K562 (cell line): Measurements from ENCODE around the gene RNF126. TPM values are rescaled to one million over a fixed set of nuclear protein-coding genes. Genes with fewer than 3 reads are reported as not detected.

ENCODE experiments used
- ARHGAP35 ChIP-seq: fragments of 450-650 bp; IDR thresholded peaks from 2 replicates; pipeline ENCODE4 v1.6.1; 2018; ENCODE audit not compliant: partially characterized antibody
- CC2D1A ChIP-seq: fragments of 450-650 bp; IDR thresholded peaks from 2 replicates; pipeline ENCODE4 v1.6.1; 2017; ENCODE audit warnings: mild to moderate bottlenecking
- RUNX1 ChIP-seq: sonication (generic); IDR thresholded peaks from 2 replicates; pipeline ENCODE4 v1.6.1; 2016; ENCODE audit warnings: antibody characterized with exemption, low read depth
- TBP ChIP-seq: optimal IDR thresholded peaks from 2 replicates; pipeline ENCODE3; 2011; ENCODE audit warnings: low read depth, low read length, improper control_type of control experiment
- ZNF408 ChIP-seq: fragments of 250-450 bp; sonication (Bioruptor Pico); IDR thresholded peaks from 2 replicates; pipeline ENCODE4 v1.4.0; 2020; ENCODE audit warnings: low read depth, mild to moderate bottlenecking, moderate library complexity
- ZNF583 ChIP-seq: fragments of 250-450 bp; sonication (Bioruptor Pico); IDR thresholded peaks from 2 replicates; pipeline ENCODE4 v1.4.0; 2020
- ZNF644 ChIP-seq: fragments of 200-800 bp; sonication (Bioruptor generic); IDR thresholded peaks from 2 replicates; pipeline ENCODE4 v1.6.1; 2016; ENCODE audit warnings: low read depth, missing genetic modification characterization, missing compliant biosample characterization
- ZNF780A ChIP-seq: fragments of 250-450 bp; sonication (Bioruptor Pico); IDR thresholded peaks from 2 replicates; pipeline ENCODE4 v1.5.0; 2021; ENCODE audit warnings: mild to moderate bottlenecking
- ZNF79 ChIP-seq: fragments of 250-450 bp; sonication (Bioruptor Pico); IDR thresholded peaks from 2 replicates; pipeline ENCODE4 v1.4.0; 2020; ENCODE audit warnings: low read depth, mild to moderate bottlenecking, moderate library complexity
- polyA plus RNA-seq, 8 experiments: library from polyadenylated mRNA; depleted of rRNA in 4 of 8; stranded (reverse) in 5 of 8; unstranded in 3 of 8; fragments of >200 nt; fragmentation: Nextera tagmentation in 2 of 8; fragmentation: Illumina TruSeq in 1 of 8; extraction: Ambion mirVana in 2 of 8; extraction: Trizol in 1 of 8; gene quantifications; 2 replicates each; pipeline versions ENCODE4 v1.2.1 to v1.2.3, GENCODE V29; 2011 to 2014; ENCODE audit warnings: inconsistent platforms in 1 of 8, missing spikeins in 1 of 8
- total RNA-seq, 7 experiments: library from RNA; depleted of rRNA in 6 of 7; stranded (reverse); fragments of >200 nt in 6 of 7; fragmentation: Illumina TruSeq in 2 of 7; extraction: Trizol in 2 of 7; gene quantifications; 2 replicates each; pipeline versions ENCODE4 v1.2.1 to v1.2.3, GENCODE V29; 2011 to 2021; ENCODE audit warnings: low replicate concordance in 1 of 7
- TF ChIP-seq, protein P1 (sequence below): fragments of 250-450 bp; sonication (Bioruptor Pico); IDR thresholded peaks from 2 replicates; pipeline ENCODE4 v1.8.0; 2022; ENCODE audit warnings: inconsistent platforms, mild to moderate bottlenecking, moderate library complexity, borderline replicate concordance
- TF ChIP-seq, protein P2 (sequence below), 2 experiments: fragments of 150-350 bp in 1 of 2; IDR thresholded peaks; 2 replicates each; pipeline ENCODE4 v1.6.1; 2012 to 2016; ENCODE audit warnings: low read depth in 2 of 2, low read length in 2 of 2, mild to moderate bottlenecking in 1 of 2, moderate library complexity in 1 of 2
- TF ChIP-seq, protein P3 (sequence below): fragments of 450-650 bp; IDR thresholded peaks from 2 replicates; pipeline ENCODE4 v1.6.1; 2016; ENCODE audit warnings: mild to moderate bottlenecking
- TF ChIP-seq, protein P4 (sequence below): fragments of 200-800 bp; sonication (Bioruptor generic); IDR thresholded peaks from 2 replicates; pipeline ENCODE4 v1.6.1; 2017; ENCODE audit warnings: missing genetic modification characterization, missing compliant biosample characterization
- TF ChIP-seq, protein P5 (sequence below), 2 experiments: fragments of 450-650 bp in 1 of 2; sonication (generic) in 1 of 2; formaldehyde crosslinking; conservative IDR thresholded peaks; 2 replicates each; pipeline versions ENCODE4 v1.4.0 to v1.8.1; 2020 to 2022; ENCODE audit warnings: mild to moderate bottlenecking in 1 of 2, missing genetic modification reagents in 1 of 2
- TF ChIP-seq, protein P6 (sequence below): fragments of 450-650 bp; formaldehyde crosslinking; conservative IDR thresholded peaks from 2 replicates; pipeline ENCODE4 v1.4.0; 2022; ENCODE audit warnings: mild to moderate bottlenecking, missing genetic modification characterization

Gene RNF126
- total and polyA plus RNA-seq, 9 of the 15 experiments (the other 6 are each of a cell fraction or from before 2014, with no cell fraction given), result 0.27 to 101 (median 12.3) TPM

DNA sequence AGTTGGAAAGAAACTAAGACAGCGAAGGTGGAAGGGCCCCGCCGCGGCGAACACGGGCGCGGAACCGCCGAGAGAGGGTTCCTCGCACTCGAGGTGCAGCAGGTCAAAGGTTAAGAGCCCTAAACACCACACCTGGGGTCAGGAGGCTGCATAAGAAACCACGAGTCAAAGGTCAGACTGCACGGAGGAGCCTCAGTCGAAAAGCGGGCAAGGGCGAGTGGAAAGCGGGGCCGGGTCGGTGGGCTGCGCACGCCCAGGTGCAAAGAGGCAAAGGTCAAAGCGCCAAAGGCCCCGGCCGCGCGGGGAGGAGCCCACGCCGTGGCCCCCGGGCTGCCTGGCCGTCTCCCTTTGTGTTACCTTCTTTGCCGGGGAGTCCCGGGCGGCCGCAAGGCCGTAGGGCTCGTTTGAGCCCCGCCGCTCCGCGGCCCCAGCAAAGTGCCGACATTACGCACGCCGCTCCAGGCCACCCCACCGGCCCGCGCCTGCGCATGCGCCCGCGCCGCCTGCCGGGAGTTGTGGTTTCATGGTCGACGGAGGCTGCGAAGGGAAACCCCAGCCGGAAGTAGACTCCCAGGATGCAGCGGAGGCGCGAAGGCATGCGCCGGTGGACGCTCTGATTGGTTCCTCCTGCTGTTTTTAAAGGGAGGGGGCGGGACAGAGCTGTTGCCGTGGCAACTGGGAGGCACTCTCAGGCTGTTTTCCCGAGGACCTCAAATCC is 29.8 kb downstream of the RNF126 start, which contains the start of gene POLRMT (continued):
- TF ChIP-seq, protein P1, sequence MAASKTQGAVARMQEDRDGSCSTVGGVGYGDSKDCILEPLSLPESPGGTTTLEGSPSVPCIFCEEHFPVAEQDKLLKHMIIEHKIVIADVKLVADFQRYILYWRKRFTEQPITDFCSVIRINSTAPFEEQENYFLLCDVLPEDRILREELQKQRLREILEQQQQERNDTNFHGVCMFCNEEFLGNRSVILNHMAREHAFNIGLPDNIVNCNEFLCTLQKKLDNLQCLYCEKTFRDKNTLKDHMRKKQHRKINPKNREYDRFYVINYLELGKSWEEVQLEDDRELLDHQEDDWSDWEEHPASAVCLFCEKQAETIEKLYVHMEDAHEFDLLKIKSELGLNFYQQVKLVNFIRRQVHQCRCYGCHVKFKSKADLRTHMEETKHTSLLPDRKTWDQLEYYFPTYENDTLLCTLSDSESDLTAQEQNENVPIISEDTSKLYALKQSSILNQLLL (CRISPR knock-in tag), result no peak
- TF ChIP-seq TBP (peak; percentile 45), CC2D1A (no peak), ZNF780A (CRISPR knock-in tag) (no peak), ARHGAP35 (no peak), RUNX1 (no peak), ZNF644 (tag) (no peak), ZNF79 (CRISPR knock-in tag) (no peak), ZNF408 (no peak), ZNF583 (CRISPR knock-in tag) (no peak)
- TF ChIP-seq, protein P2, sequence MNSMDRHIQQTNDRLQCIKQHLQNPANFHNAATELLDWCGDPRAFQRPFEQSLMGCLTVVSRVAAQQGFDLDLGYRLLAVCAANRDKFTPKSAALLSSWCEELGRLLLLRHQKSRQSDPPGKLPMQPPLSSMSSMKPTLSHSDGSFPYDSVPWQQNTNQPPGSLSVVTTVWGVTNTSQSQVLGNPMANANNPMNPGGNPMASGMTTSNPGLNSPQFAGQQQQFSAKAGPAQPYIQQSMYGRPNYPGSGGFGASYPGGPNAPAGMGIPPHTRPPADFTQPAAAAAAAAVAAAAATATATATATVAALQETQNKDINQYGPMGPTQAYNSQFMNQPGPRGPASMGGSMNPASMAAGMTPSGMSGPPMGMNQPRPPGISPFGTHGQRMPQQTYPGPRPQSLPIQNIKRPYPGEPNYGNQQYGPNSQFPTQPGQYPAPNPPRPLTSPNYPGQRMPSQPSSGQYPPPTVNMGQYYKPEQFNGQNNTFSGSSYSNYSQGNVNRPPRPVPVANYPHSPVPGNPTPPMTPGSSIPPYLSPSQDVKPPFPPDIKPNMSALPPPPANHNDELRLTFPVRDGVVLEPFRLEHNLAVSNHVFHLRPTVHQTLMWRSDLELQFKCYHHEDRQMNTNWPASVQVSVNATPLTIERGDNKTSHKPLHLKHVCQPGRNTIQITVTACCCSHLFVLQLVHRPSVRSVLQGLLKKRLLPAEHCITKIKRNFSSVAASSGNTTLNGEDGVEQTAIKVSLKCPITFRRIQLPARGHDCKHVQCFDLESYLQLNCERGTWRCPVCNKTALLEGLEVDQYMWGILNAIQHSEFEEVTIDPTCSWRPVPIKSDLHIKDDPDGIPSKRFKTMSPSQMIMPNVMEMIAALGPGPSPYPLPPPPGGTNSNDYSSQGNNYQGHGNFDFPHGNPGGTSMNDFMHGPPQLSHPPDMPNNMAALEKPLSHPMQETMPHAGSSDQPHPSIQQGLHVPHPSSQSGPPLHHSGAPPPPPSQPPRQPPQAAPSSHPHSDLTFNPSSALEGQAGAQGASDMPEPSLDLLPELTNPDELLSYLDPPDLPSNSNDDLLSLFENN (IDR thresholded peaks at IDR 0.05; ENCODE audit: low read depth in 2 of 2, low read length in 2 of 2), result no peak
- TF ChIP-seq, protein P3, sequence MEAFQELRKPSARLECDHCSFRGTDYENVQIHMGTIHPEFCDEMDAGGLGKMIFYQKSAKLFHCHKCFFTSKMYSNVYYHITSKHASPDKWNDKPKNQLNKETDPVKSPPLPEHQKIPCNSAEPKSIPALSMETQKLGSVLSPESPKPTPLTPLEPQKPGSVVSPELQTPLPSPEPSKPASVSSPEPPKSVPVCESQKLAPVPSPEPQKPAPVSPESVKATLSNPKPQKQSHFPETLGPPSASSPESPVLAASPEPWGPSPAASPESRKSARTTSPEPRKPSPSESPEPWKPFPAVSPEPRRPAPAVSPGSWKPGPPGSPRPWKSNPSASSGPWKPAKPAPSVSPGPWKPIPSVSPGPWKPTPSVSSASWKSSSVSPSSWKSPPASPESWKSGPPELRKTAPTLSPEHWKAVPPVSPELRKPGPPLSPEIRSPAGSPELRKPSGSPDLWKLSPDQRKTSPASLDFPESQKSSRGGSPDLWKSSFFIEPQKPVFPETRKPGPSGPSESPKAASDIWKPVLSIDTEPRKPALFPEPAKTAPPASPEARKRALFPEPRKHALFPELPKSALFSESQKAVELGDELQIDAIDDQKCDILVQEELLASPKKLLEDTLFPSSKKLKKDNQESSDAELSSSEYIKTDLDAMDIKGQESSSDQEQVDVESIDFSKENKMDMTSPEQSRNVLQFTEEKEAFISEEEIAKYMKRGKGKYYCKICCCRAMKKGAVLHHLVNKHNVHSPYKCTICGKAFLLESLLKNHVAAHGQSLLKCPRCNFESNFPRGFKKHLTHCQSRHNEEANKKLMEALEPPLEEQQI, result no peak
- TF ChIP-seq, protein P4, sequence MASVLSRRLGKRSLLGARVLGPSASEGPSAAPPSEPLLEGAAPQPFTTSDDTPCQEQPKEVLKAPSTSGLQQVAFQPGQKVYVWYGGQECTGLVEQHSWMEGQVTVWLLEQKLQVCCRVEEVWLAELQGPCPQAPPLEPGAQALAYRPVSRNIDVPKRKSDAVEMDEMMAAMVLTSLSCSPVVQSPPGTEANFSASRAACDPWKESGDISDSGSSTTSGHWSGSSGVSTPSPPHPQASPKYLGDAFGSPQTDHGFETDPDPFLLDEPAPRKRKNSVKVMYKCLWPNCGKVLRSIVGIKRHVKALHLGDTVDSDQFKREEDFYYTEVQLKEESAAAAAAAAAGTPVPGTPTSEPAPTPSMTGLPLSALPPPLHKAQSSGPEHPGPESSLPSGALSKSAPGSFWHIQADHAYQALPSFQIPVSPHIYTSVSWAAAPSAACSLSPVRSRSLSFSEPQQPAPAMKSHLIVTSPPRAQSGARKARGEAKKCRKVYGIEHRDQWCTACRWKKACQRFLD (CRISPR knock-in tag), result peak; percentile 28; the same call in 1 of the 2 replicates
- TF ChIP-seq, protein P5, sequence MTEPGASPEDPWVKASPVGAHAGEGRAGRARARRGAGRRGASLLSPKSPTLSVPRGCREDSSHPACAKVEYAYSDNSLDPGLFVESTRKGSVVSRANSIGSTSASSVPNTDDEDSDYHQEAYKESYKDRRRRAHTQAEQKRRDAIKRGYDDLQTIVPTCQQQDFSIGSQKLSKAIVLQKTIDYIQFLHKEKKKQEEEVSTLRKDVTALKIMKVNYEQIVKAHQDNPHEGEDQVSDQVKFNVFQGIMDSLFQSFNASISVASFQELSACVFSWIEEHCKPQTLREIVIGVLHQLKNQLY (CRISPR knock-in tag; conservative IDR thresholded peaks at IDR 0.05), result no peak
- TF ChIP-seq, protein P6, sequence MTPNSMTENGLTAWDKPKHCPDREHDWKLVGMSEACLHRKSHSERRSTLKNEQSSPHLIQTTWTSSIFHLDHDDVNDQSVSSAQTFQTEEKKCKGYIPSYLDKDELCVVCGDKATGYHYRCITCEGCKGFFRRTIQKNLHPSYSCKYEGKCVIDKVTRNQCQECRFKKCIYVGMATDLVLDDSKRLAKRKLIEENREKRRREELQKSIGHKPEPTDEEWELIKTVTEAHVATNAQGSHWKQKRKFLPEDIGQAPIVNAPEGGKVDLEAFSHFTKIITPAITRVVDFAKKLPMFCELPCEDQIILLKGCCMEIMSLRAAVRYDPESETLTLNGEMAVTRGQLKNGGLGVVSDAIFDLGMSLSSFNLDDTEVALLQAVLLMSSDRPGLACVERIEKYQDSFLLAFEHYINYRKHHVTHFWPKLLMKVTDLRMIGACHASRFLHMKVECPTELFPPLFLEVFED (CRISPR knock-in tag), result no peak
